ENCODE data around the gene F7.

Gene F7

GRCh38 chr13:113070855-113071254, 34.7 kb upstream of the F7 start:
- CTCF ChIA-PET, result no interaction called here

GRCh38 chr13:113072376-113072775, 33.2 kb upstream of the F7 start:
- POLR2A ChIA-PET, result no interaction called here

More at GRCh38 chr13:113070855-113071254, 34.7 kb upstream of the F7 start:
- POLR2A ChIA-PET, result no interaction called here
- no peak for DNase-seq (ENCODE audit: extremely low spot score)
- TF ChIP-seq HDGF (IDR thresholded peaks at IDR 0.05; ENCODE audit: borderline replicate concordance), result no peak
- no peak for TF ChIP-seq TARDBP (IDR thresholded peaks at IDR 0.05)
- TF ChIP-seq CTBP1 (IDR thresholded peaks at IDR 0.05; ENCODE audit: borderline replicate concordance), result no peak
- TF ChIP-seq PKNOX1 (IDR thresholded peaks at IDR 0.05), result no peak
- no peak for TF ChIP-seq L3MBTL2 (conservative IDR thresholded peaks at IDR 0.05)
- TF ChIP-seq SUZ12 (IDR thresholded peaks at IDR 0.05), result no peak
- TF ChIP-seq ARNT (IDR thresholded peaks at IDR 0.05), result no peak
- no peak for TF ChIP-seq ZNF384 (IDR thresholded peaks at IDR 0.05)
- no peak for TF ChIP-seq ELF4 (IDR thresholded peaks at IDR 0.05)
- no peak for TF ChIP-seq FOXM1 (IDR thresholded peaks at IDR 0.05; ENCODE audit: borderline replicate concordance)
- TF ChIP-seq LEF1 (IDR thresholded peaks at IDR 0.05; ENCODE audit: borderline replicate concordance), result no peak
- TF ChIP-seq NFRKB (IDR thresholded peaks at IDR 0.05), result no peak
- TF ChIP-seq BHLHE40 (IDR thresholded peaks at IDR 0.05; ENCODE audit: borderline replicate concordance), result no peak

GRCh38 chr13:113073942-113074341, 31.6 kb upstream of the F7 start:
- ChIA-PET POLR2A (no interaction called here), CTCF (no interaction called here)
- no peak for DNase-seq (ENCODE audit: extremely low spot score)
- TF ChIP-seq TARDBP (IDR thresholded peaks at IDR 0.05), result no peak
- TF ChIP-seq SUZ12 (IDR thresholded peaks at IDR 0.05), result no peak
- no peak for TF ChIP-seq FOXK2 (IDR thresholded peaks at IDR 0.05)
- no peak for TF ChIP-seq BHLHE40 (IDR thresholded peaks at IDR 0.05; ENCODE audit: borderline replicate concordance)
- no peak for TF ChIP-seq SP1 (IDR thresholded peaks at IDR 0.05)
- no peak for TF ChIP-seq CTBP1 (IDR thresholded peaks at IDR 0.05; ENCODE audit: borderline replicate concordance)
- TF ChIP-seq PKNOX1 (IDR thresholded peaks at IDR 0.05), result no peak
- TF ChIP-seq LEF1 (IDR thresholded peaks at IDR 0.05; ENCODE audit: borderline replicate concordance), result no peak
- TF ChIP-seq FOXM1 (IDR thresholded peaks at IDR 0.05; ENCODE audit: borderline replicate concordance), result no peak
- no peak for TF ChIP-seq ZNF384 (IDR thresholded peaks at IDR 0.05)
- no peak for TF ChIP-seq FOXA1 (IDR thresholded peaks at IDR 0.05)
- no peak for TF ChIP-seq L3MBTL2 (conservative IDR thresholded peaks at IDR 0.05)
- no peak for TF ChIP-seq NFRKB (IDR thresholded peaks at IDR 0.05)

More at GRCh38 chr13:113072376-113072775, 33.2 kb upstream of the F7 start:
- TF ChIP-seq ZNF384 (IDR thresholded peaks at IDR 0.05), result no peak
- TF ChIP-seq FOXA1 (IDR thresholded peaks at IDR 0.05), result no peak
- TF ChIP-seq FOXK2 (IDR thresholded peaks at IDR 0.05), result no peak
- TF ChIP-seq LEF1 (IDR thresholded peaks at IDR 0.05; ENCODE audit: borderline replicate concordance), result no peak
- no peak for TF ChIP-seq FOXM1 (IDR thresholded peaks at IDR 0.05; ENCODE audit: borderline replicate concordance)
- TF ChIP-seq SP1 (IDR thresholded peaks at IDR 0.05), result no peak
- CTCF ChIA-PET, result no interaction called here
- no peak for DNase-seq (ENCODE audit: extremely low spot score)

- ChIA-PET CTCF (no interaction called here), POLR2A (no interaction called here)
- DNase-seq (ENCODE audit: extremely low spot score), result no peak
- TF ChIP-seq TARDBP (IDR thresholded peaks at IDR 0.05) (no peak), ARNT (IDR thresholded peaks at IDR 0.05) (no peak), PKNOX1 (IDR thresholded peaks at IDR 0.05) (no peak), FOXM1 (IDR thresholded peaks at IDR 0.05; ENCODE audit: borderline replicate concordance) (no peak), LEF1 (IDR thresholded peaks at IDR 0.05; ENCODE audit: borderline replicate concordance) (no peak), SUZ12 (IDR thresholded peaks at IDR 0.05) (no peak), FOXK2 (IDR thresholded peaks at IDR 0.05) (no peak), ZNF384 (IDR thresholded peaks at IDR 0.05) (no peak), BHLHE40 (IDR thresholded peaks at IDR 0.05; ENCODE audit: borderline replicate concordance) (no peak), HDGF (IDR thresholded peaks at IDR 0.05; ENCODE audit: borderline replicate concordance) (no peak), FOXA1 (IDR thresholded peaks at IDR 0.05) (no peak), CTBP1 (IDR thresholded peaks at IDR 0.05; ENCODE audit: borderline replicate concordance) (no peak), NFRKB (IDR thresholded peaks at IDR 0.05) (no peak)
Observed at GRCh38 chr13:113074401-113074800, 31.2 kb upstream of the F7 start.

GRCh38 chr13:113074876-113075275, 30.7 kb upstream of the F7 start:
- ChIA-PET POLR2A (no interaction called here), CTCF (no interaction called here)
- TF ChIP-seq ZNF384 (IDR thresholded peaks at IDR 0.05) (no peak), FOXM1 (IDR thresholded peaks at IDR 0.05; ENCODE audit: borderline replicate concordance) (no peak), FOXK2 (IDR thresholded peaks at IDR 0.05) (no peak), SP1 (IDR thresholded peaks at IDR 0.05) (no peak), ARNT (IDR thresholded peaks at IDR 0.05) (no peak), LEF1 (IDR thresholded peaks at IDR 0.05; ENCODE audit: borderline replicate concordance) (no peak), NFRKB (IDR thresholded peaks at IDR 0.05) (no peak), L3MBTL2 (conservative IDR thresholded peaks at IDR 0.05) (no peak), BHLHE40 (IDR thresholded peaks at IDR 0.05; ENCODE audit: borderline replicate concordance) (no peak), SUZ12 (IDR thresholded peaks at IDR 0.05) (no peak), ELF4 (IDR thresholded peaks at IDR 0.05) (no peak), FOXA1 (IDR thresholded peaks at IDR 0.05) (no peak), CTBP1 (IDR thresholded peaks at IDR 0.05; ENCODE audit: borderline replicate concordance) (no peak), HDGF (IDR thresholded peaks at IDR 0.05; ENCODE audit: borderline replicate concordance) (no peak), TARDBP (IDR thresholded peaks at IDR 0.05) (no peak), PKNOX1 (IDR thresholded peaks at IDR 0.05) (no peak)
- no peak for DNase-seq (ENCODE audit: extremely low spot score)

- POLR2A ChIA-PET, result no interaction called here
- TF ChIP-seq HDGF (IDR thresholded peaks at IDR 0.05; ENCODE audit: borderline replicate concordance), result no peak
- TF ChIP-seq CTBP1 (IDR thresholded peaks at IDR 0.05; ENCODE audit: borderline replicate concordance), result no peak
- CTCF ChIA-PET, result no interaction called here
- no peak for DNase-seq (ENCODE audit: extremely low spot score)
Observed at GRCh38 chr13:113075711-113076110, 29.9 kb upstream of the F7 start.

Data from HEK293T (cell line).